ENCODE results near the gene NHEJ1.

The NHEJ1 gene

DNA sequence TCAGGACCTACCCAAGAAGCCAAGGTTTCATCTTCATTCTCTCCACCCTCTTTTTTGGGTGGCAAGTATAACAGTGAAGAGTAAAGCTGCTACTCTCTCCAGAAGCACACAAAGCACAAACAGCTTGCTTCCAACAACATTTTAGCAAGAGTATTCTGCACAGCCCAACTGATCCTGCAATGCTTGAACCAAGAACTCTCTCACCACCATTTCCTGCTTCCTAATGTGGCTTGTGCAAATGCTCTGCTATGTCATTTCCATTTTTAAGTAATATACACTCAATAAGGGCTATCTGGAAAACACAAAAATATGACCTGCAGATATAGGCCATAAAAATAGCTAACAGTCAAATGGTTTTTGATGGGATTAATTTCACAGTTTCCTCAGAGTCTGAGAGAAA, 75.8 kb downstream of the NHEJ1 start:
- peaks cover 17% of the 10 kb centered on the region for H3K4me1 ChIP-seq (ENCODE audit: control insufficient read depth, low read length)
- no peak overlapping the region for H3K4me2 ChIP-seq (ENCODE audit: low read length)
- no peaks in the 10 kb centered on the region for H3K79me2 ChIP-seq (ENCODE audit: control insufficient read depth, low read length)
- H3K36me3 ChIP-seq (ENCODE audit: control insufficient read depth, low read length), result no peaks in the 10 kb centered on the region
- TF ChIP-seq, protein P1, sequence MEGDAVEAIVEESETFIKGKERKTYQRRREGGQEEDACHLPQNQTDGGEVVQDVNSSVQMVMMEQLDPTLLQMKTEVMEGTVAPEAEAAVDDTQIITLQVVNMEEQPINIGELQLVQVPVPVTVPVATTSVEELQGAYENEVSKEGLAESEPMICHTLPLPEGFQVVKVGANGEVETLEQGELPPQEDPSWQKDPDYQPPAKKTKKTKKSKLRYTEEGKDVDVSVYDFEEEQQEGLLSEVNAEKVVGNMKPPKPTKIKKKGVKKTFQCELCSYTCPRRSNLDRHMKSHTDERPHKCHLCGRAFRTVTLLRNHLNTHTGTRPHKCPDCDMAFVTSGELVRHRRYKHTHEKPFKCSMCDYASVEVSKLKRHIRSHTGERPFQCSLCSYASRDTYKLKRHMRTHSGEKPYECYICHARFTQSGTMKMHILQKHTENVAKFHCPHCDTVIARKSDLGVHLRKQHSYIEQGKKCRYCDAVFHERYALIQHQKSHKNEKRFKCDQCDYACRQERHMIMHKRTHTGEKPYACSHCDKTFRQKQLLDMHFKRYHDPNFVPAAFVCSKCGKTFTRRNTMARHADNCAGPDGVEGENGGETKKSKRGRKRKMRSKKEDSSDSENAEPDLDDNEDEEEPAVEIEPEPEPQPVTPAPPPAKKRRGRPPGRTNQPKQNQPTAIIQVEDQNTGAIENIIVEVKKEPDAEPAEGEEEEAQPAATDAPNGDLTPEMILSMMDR (IDR thresholded peaks at IDR 0.05; ENCODE audit: low read depth, low read length, poor library complexity, severe bottlenecking), result no peak
- TF ChIP-seq EZH2phosphoT487 (IDR thresholded peaks at IDR 0.05; ENCODE audit: borderline replicate concordance, low read length), result no peak
- H3K4me3 ChIP-seq (ENCODE audit: low read length), result no peak overlapping the region
- no peaks in the 10 kb centered on the region for H3K9me3 ChIP-seq (ENCODE audit: control insufficient read depth, insufficient read depth, low read length)
- H4K20me1 ChIP-seq (ENCODE audit: control insufficient read depth, insufficient read depth, low read depth, low read length), result no peaks in the 10 kb centered on the region
- no peaks in the 10 kb centered on the region for H3K27me3 ChIP-seq (ENCODE audit: control insufficient read depth, low read length)
- no peaks in the 10 kb centered on the region for H3K9me2 ChIP-seq (replicated peaks; ENCODE audit: control insufficient read depth, low read length)
- H3K27ac ChIP-seq (ENCODE audit: low read depth, low read length), result no peak overlapping the region
- no peaks in the 10 kb centered on the region; the same call in 1 of the 2 replicates for H3F3A ChIP-seq (ENCODE audit: control insufficient read depth, insufficient read depth)

DNA sequence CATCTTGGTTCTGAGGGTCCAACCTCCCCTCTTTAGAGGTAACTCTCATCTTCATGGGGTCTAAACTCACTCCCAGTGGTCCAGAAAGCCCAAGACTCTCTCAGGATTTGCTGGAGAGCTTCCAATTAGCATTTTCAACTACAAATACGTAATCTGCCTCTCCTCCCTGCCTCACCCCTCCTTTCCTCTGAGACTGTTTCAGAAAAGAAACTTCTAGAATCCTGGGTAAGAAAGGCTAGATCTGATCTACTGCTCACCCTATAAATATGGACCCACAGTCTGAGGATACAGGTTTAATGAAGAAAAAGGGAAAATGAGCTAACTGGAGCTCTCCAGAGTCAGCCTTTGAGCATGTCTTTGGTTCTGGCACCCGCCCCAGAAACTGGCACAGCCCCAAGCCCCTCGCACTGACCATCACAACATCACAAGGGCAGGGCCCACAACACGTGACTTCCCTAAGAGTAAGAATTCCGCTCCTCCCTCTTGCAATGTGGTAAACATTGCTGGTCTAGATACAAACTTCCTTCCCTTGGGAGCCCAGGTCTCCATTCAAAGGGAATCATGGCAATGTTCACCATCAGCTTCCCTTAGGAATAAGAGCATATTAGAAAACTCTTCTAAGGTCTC, 78.2 kb downstream of the NHEJ1 start:
- Histone ChIP-seq H3K27me3 (ENCODE audit: control insufficient read depth, low read length) (no peaks in the 10 kb centered on the region), H3K79me2 (ENCODE audit: control insufficient read depth, low read length) (no peaks in the 10 kb centered on the region), H3K4me2 (ENCODE audit: low read length) (peak overlapping the region; percentile 35; the same call in 1 of the 2 replicates), H4K20me1 (ENCODE audit: control insufficient read depth, insufficient read depth, low read depth, low read length) (0 out of 2 replicates have a peak, but pooled peaks cover 3% of the 10 kb centered on the region), H3F3A (ENCODE audit: control insufficient read depth, insufficient read depth) (no peaks in the 10 kb centered on the region; the same call in 1 of the 2 replicates), H3K9me3 (ENCODE audit: control insufficient read depth, insufficient read depth, low read length) (no peaks in the 10 kb centered on the region), H3K27ac (ENCODE audit: low read depth, low read length) (no peak overlapping the region), H3K4me1 (ENCODE audit: control insufficient read depth, low read length) (peaks cover 17% of the 10 kb centered on the region), H3K4me3 (ENCODE audit: low read length) (no peak overlapping the region), H3K36me3 (ENCODE audit: control insufficient read depth, low read length) (no peaks in the 10 kb centered on the region; the same call in 1 of the 2 replicates), H3K9me2 (replicated peaks; ENCODE audit: control insufficient read depth, low read length) (no peaks in the 10 kb centered on the region)
- TF ChIP-seq, protein P1 (IDR thresholded peaks at IDR 0.05; ENCODE audit: low read depth, low read length, poor library complexity, severe bottlenecking), result no peak
- no peak for TF ChIP-seq EZH2phosphoT487 (IDR thresholded peaks at IDR 0.05; ENCODE audit: borderline replicate concordance, low read length)

DNA sequence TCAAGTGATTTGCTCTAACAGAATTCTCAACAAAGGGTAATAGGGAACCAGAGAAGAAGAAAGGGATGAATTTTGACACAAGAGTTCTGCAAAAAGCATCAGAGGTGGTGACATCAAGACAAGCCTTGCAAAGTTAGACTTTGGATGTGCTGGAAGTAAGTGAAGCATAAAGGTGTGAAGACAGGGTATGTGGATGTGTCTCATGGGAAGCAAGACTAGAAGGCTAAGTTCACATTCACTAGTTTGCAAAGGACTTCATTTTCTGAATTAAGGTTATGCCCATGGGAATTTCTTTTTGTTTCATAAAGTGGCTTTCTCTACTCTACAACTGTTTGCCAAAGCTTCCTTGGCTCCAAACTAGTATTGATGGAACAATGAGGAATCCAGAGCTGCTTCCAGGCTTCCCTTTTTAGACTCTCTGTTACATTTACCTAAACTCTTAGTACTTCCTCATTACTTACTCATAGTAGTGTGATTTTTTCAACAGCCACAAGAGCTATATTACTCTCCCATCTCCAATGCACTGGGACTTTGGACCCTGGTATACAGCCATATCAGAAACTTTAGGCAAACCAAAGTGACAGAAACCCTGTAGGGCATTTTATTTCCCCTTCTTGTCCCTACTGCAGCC, 78.8 kb downstream of the NHEJ1 start:
- peaks cover 17% of the 10 kb centered on the region for H3K4me1 ChIP-seq (ENCODE audit: control insufficient read depth, low read length)
- no peak overlapping the region for H3K4me3 ChIP-seq (ENCODE audit: low read length)
- H3K36me3 ChIP-seq (ENCODE audit: control insufficient read depth, low read length), result peaks cover 6% of the 10 kb centered on the region
- no peaks in the 10 kb centered on the region; the same call in 1 of the 2 replicates for H3F3A ChIP-seq (ENCODE audit: control insufficient read depth, insufficient read depth)
- no peaks in the 10 kb centered on the region for H3K79me2 ChIP-seq (ENCODE audit: control insufficient read depth, low read length)
- H3K27ac ChIP-seq (ENCODE audit: low read depth, low read length), result peak overlapping the region; percentile 23; the same call in 1 of the 2 replicates
- TF ChIP-seq, protein P1 (IDR thresholded peaks at IDR 0.05; ENCODE audit: low read depth, low read length, poor library complexity, severe bottlenecking), result no peak
- TF ChIP-seq EZH2phosphoT487 (IDR thresholded peaks at IDR 0.05; ENCODE audit: borderline replicate concordance, low read length), result no peak
- H4K20me1 ChIP-seq (ENCODE audit: control insufficient read depth, insufficient read depth, low read depth, low read length), result 0 out of 2 replicates have a peak, but pooled peaks cover 3% of the 10 kb centered on the region
- H3K9me3 ChIP-seq (ENCODE audit: control insufficient read depth, insufficient read depth, low read length), result no peaks in the 10 kb centered on the region
- no peaks in the 10 kb centered on the region for H3K27me3 ChIP-seq (ENCODE audit: control insufficient read depth, low read length)
- H3K9me2 ChIP-seq (replicated peaks; ENCODE audit: control insufficient read depth, low read length), result no peaks in the 10 kb centered on the region
- peak overlapping the region; percentile 35 for H3K4me2 ChIP-seq (ENCODE audit: low read length)

Data from DOHH2 (cell line).